H1 (cell line): ENCODE data around the gene TTLL5. TPM values are rescaled to one million over a fixed set of nuclear protein-coding genes. Genes with fewer than 3 reads are reported as not detected.

ENCODE experiments used
- FOSL1 ChIP-seq: IDR thresholded peaks from 2 replicates; pipeline ENCODE4 v1.6.1; 2011; ENCODE audit warnings: mild to moderate bottlenecking, low read depth, low read length, moderate library complexity; ENCODE audit not compliant: insufficient read depth
- POLR2A ChIP-seq, 2 experiments: IDR thresholded peaks; 1 replicate in 1 of 2; 2 replicates in 1 of 2; pipeline ENCODE4 v1.6.1; 2011; ENCODE audit warnings: low read depth in 2 of 2, low read length in 2 of 2, mild to moderate bottlenecking in 2 of 2; ENCODE audit errors: control extremely low read depth in 1 of 2
- RAD21 ChIP-seq, 2 experiments: IDR thresholded peaks in 1 of 2; conservative IDR thresholded peaks in 1 of 2; 2 replicates each; pipeline ENCODE4 v1.6.1; 2011; ENCODE audit warnings: low read depth in 2 of 2, low read length in 2 of 2, improper control_type of control experiment in 1 of 2, inconsistent platforms in 1 of 2, mild to moderate bottlenecking in 1 of 2, moderate library complexity in 1 of 2
- SIRT6 ChIP-seq: IDR thresholded peaks from one replicate; pipeline ENCODE4 v1.7.1; 2012; ENCODE audit warnings: low read length, inconsistent platforms
- SUZ12 ChIP-seq: fragments of 200-600 bp; sonication (generic); IDR thresholded peaks from 2 replicates; pipeline ENCODE4 v1.6.1; 2012; ENCODE audit warnings: mild to moderate bottlenecking, inconsistent platforms, low read length, moderate library complexity, mixed read lengths
- TBP ChIP-seq: IDR thresholded peaks from 2 replicates; pipeline ENCODE4 v1.6.1; 2011; ENCODE audit warnings: low read depth, low read length, improper control_type of control experiment
- TEAD4 ChIP-seq: IDR thresholded peaks from 2 replicates; pipeline ENCODE4 v1.6.1; 2012; ENCODE audit warnings: low read depth, low read length, inconsistent platforms, mixed read lengths
- ZNF274 ChIP-seq: IDR thresholded peaks from 2 replicates; pipeline ENCODE4 v1.7.0; 2012; ENCODE audit warnings: low read length, borderline replicate concordance; ENCODE audit errors: extremely low read depth
- polyA plus RNA-seq, 7 experiments: library from polyadenylated mRNA; depleted of rRNA in 3 of 7; stranded (reverse) in 5 of 7; unstranded in 2 of 7; fragments of >200 nt in 5 of 7; fragments of 200-250 nt in 2 of 7; gene quantifications; 1 replicate in 5 of 7; 2 replicates in 1 of 7; 4 replicates in 1 of 7; pipeline versions ENCODE4 v1.2.1 to v1.2.3, GENCODE V29; 2011 to 2013; ENCODE audit warnings: missing spikeins in 2 of 7, mixed read lengths in 2 of 7
- total RNA-seq: library from RNA; stranded (reverse); fragmentation: NEBNext Ultra II Directional; extraction: Animal tissue kit (Norgen Biotek cat#: 25700); gene quantifications from 2 replicates; pipeline ENCODE4 v1.2.1, GENCODE V29; 2021
- TF ChIP-seq, protein P1 (sequence below): fragments of 300-600 bp; sonication (generic); IDR thresholded peaks from 2 replicates; pipeline ENCODE4 v1.7.1; 2012; ENCODE audit warnings: low read length, moderate library complexity, mild to moderate bottlenecking, inconsistent platforms; ENCODE audit not compliant: insufficient replicate concordance

The TTLL5 gene
- total and polyA plus RNA-seq, 2 of the 8 experiments (the other 6 are each of a cell fraction or from before 2014, with no cell fraction given), result 16.1 to 45.9 TPM

DNA sequence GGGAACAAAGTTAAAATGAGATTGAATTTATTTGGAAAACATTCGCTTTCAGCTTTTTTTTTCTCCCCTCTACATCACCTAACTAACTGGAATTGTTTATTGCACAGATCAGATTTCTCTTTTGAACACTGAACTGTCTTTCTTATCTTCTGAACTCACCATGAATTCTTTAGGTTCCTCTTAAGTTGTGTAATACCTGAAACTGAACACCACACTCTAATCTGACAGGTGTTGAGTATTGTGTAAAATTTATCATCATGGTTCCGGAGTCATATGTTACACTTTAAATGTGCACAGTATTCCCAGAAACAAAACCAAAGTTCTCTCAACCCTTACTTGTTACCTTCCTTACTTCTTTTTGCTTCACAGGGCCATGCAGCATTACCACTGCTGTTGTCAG lies 254.0 kb downstream of the TTLL5 start (continued):
- TF ChIP-seq, protein P1, sequence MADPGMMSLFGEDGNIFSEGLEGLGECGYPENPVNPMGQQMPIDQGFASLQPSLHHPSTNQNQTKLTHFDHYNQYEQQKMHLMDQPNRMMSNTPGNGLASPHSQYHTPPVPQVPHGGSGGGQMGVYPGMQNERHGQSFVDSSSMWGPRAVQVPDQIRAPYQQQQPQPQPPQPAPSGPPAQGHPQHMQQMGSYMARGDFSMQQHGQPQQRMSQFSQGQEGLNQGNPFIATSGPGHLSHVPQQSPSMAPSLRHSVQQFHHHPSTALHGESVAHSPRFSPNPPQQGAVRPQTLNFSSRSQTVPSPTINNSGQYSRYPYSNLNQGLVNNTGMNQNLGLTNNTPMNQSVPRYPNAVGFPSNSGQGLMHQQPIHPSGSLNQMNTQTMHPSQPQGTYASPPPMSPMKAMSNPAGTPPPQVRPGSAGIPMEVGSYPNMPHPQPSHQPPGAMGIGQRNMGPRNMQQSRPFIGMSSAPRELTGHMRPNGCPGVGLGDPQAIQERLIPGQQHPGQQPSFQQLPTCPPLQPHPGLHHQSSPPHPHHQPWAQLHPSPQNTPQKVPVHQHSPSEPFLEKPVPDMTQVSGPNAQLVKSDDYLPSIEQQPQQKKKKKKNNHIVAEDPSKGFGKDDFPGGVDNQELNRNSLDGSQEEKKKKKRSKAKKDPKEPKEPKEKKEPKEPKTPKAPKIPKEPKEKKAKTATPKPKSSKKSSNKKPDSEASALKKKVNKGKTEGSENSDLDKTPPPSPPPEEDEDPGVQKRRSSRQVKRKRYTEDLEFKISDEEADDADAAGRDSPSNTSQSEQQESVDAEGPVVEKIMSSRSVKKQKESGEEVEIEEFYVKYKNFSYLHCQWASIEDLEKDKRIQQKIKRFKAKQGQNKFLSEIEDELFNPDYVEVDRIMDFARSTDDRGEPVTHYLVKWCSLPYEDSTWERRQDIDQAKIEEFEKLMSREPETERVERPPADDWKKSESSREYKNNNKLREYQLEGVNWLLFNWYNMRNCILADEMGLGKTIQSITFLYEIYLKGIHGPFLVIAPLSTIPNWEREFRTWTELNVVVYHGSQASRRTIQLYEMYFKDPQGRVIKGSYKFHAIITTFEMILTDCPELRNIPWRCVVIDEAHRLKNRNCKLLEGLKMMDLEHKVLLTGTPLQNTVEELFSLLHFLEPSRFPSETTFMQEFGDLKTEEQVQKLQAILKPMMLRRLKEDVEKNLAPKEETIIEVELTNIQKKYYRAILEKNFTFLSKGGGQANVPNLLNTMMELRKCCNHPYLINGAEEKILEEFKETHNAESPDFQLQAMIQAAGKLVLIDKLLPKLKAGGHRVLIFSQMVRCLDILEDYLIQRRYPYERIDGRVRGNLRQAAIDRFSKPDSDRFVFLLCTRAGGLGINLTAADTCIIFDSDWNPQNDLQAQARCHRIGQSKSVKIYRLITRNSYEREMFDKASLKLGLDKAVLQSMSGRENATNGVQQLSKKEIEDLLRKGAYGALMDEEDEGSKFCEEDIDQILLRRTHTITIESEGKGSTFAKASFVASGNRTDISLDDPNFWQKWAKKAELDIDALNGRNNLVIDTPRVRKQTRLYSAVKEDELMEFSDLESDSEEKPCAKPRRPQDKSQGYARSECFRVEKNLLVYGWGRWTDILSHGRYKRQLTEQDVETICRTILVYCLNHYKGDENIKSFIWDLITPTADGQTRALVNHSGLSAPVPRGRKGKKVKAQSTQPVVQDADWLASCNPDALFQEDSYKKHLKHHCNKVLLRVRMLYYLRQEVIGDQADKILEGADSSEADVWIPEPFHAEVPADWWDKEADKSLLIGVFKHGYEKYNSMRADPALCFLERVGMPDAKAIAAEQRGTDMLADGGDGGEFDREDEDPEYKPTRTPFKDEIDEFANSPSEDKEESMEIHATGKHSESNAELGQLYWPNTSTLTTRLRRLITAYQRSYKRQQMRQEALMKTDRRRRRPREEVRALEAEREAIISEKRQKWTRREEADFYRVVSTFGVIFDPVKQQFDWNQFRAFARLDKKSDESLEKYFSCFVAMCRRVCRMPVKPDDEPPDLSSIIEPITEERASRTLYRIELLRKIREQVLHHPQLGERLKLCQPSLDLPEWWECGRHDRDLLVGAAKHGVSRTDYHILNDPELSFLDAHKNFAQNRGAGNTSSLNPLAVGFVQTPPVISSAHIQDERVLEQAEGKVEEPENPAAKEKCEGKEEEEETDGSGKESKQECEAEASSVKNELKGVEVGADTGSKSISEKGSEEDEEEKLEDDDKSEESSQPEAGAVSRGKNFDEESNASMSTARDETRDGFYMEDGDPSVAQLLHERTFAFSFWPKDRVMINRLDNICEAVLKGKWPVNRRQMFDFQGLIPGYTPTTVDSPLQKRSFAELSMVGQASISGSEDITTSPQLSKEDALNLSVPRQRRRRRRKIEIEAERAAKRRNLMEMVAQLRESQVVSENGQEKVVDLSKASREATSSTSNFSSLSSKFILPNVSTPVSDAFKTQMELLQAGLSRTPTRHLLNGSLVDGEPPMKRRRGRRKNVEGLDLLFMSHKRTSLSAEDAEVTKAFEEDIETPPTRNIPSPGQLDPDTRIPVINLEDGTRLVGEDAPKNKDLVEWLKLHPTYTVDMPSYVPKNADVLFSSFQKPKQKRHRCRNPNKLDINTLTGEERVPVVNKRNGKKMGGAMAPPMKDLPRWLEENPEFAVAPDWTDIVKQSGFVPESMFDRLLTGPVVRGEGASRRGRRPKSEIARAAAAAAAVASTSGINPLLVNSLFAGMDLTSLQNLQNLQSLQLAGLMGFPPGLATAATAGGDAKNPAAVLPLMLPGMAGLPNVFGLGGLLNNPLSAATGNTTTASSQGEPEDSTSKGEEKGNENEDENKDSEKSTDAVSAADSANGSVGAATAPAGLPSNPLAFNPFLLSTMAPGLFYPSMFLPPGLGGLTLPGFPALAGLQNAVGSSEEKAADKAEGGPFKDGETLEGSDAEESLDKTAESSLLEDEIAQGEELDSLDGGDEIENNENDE, result no peak
- TF ChIP-seq TEAD4, result no peak
- no peak for TF ChIP-seq POLR2A (IDR thresholded peaks at IDR 0.05; ENCODE audit: control extremely low read depth in 1 of 2, low read depth in 2 of 2, low read length in 2 of 2)
- TF ChIP-seq ZNF274, result no peak
- TF ChIP-seq RAD21 (IDR thresholded peaks at IDR 0.05 in 1 of 2, conservative IDR thresholded peaks at IDR 0.05 in 1 of 2; ENCODE audit: low read depth in 2 of 2, low read length in 2 of 2), result no peak
- TF ChIP-seq TBP, result no peak
- TF ChIP-seq FOSL1, result no peak
- no peak for TF ChIP-seq SIRT6
- no peak for TF ChIP-seq SUZ12
